K562 (cell line): ENCODE results near the gene RRP9. TPM values are rescaled to one million over a fixed set of nuclear protein-coding genes. Genes with fewer than 3 reads are reported as not detected.

Experiments
- CEBPG ChIP-seq, 3 experiments: fragments of 200-800 bp in 1 of 3; sonication (Bioruptor generic) in 1 of 3; sonication (generic) in 1 of 3; formaldehyde crosslinking in 1 of 3; IDR thresholded peaks in 2 of 3; conservative IDR thresholded peaks in 1 of 3; 2 replicates each; pipeline versions ENCODE4 v1.6.1 to v1.8.0; 2016 to 2022; ENCODE audit warnings: missing compliant biosample characterization in 2 of 3, missing genetic modification characterization in 2 of 3, mild to moderate bottlenecking in 1 of 3, missing genetic modification reagents in 1 of 3
- CXXC5 ChIP-seq: fragments of 250-450 bp; sonication (Bioruptor Pico); IDR thresholded peaks from 2 replicates; pipeline ENCODE4 v1.8.0; 2022; ENCODE audit warnings: inconsistent platforms, mild to moderate bottlenecking, moderate library complexity
- DPF2 ChIP-seq: fragments of 450-650 bp; IDR thresholded peaks from 2 replicates; pipeline ENCODE4 v1.6.1; 2016
- HCFC1 ChIP-seq: IDR thresholded peaks from 2 replicates; pipeline ENCODE4 v1.6.1; 2012; ENCODE audit warnings: low read depth, low read length, improper control_type of control experiment
- NR0B1 ChIP-seq: fragments of 450-650 bp; IDR thresholded peaks from one replicate; pipeline ENCODE4 v1.6.1; 2018; ENCODE audit warnings: mild to moderate bottlenecking, moderate library complexity; ENCODE audit not compliant: partially characterized antibody
- PPARD ChIP-seq: fragments of 250-450 bp; sonication (Bioruptor Pico); IDR thresholded peaks from 2 replicates; pipeline ENCODE4 v1.8.0; 2022; ENCODE audit warnings: inconsistent platforms, mild to moderate bottlenecking, moderate library complexity
- PRMT5 ChIP-seq: sonication (generic); formaldehyde crosslinking; IDR thresholded peaks from 2 replicates; pipeline ENCODE4 v1.5.0; 2020; ENCODE audit warnings: missing genetic modification reagents
- RCOR1 ChIP-seq, 2 experiments: IDR thresholded peaks; 2 replicates each; pipeline ENCODE4 v1.6.1; 2012; ENCODE audit warnings: low read depth in 2 of 2, low read length in 2 of 2, borderline replicate concordance in 1 of 2, improper control_type of control experiment in 1 of 2
- ZBTB26 ChIP-seq: fragments of 450-650 bp; formaldehyde crosslinking; IDR thresholded peaks from 2 replicates; pipeline ENCODE4 v1.4.0; 2022; ENCODE audit warnings: missing genetic modification characterization
- ZNF165 ChIP-seq: fragments of 250-450 bp; sonication (Bioruptor Pico); IDR thresholded peaks from 2 replicates; pipeline ENCODE4 v1.4.0; 2020; ENCODE audit warnings: borderline replicate concordance
- ZNF41 ChIP-seq: fragments of 250-450 bp; sonication (Bioruptor Pico); conservative IDR thresholded peaks from 2 replicates; pipeline ENCODE4 v1.4.0; 2020; ENCODE audit warnings: mild to moderate bottlenecking
- ZNF639 ChIP-seq, 2 experiments: fragments of 200-800 bp in 1 of 2; sonication (Bioruptor generic) in 1 of 2; sonication (generic) in 1 of 2; formaldehyde crosslinking in 1 of 2; IDR thresholded peaks in 1 of 2; conservative IDR thresholded peaks in 1 of 2; 2 replicates each; pipeline versions ENCODE4 v1.5.0 to v1.6.1; 2016 to 2020; ENCODE audit warnings: missing compliant biosample characterization in 1 of 2, missing genetic modification characterization in 1 of 2, missing genetic modification reagents in 1 of 2
- ZNF77 ChIP-seq: fragments of 250-450 bp; sonication (Bioruptor Pico); IDR thresholded peaks from 2 replicates; pipeline ENCODE4 v1.5.0; 2020
- polyA plus RNA-seq, 8 experiments: library from polyadenylated mRNA; depleted of rRNA in 4 of 8; stranded (reverse) in 5 of 8; unstranded in 3 of 8; fragments of >200 nt; fragmentation: Nextera tagmentation in 2 of 8; fragmentation: Illumina TruSeq in 1 of 8; extraction: Ambion mirVana in 2 of 8; extraction: Trizol in 1 of 8; gene quantifications; 2 replicates each; pipeline versions ENCODE4 v1.2.1 to v1.2.3, GENCODE V29; 2011 to 2014; ENCODE audit warnings: inconsistent platforms in 1 of 8, missing spikeins in 1 of 8
- total RNA-seq, 7 experiments: library from RNA; depleted of rRNA in 6 of 7; stranded (reverse); fragments of >200 nt in 6 of 7; fragmentation: Illumina TruSeq in 2 of 7; extraction: Trizol in 2 of 7; gene quantifications; 2 replicates each; pipeline versions ENCODE4 v1.2.1 to v1.2.3, GENCODE V29; 2011 to 2021; ENCODE audit warnings: low replicate concordance in 1 of 7
- TF ChIP-seq, protein P1 (sequence below): fragments of 250-450 bp; sonication (Bioruptor Pico); IDR thresholded peaks from 2 replicates; pipeline ENCODE4 v1.4.0; 2020; ENCODE audit warnings: mild to moderate bottlenecking
- TF ChIP-seq, protein P2 (sequence below): sonication (generic); formaldehyde crosslinking; IDR thresholded peaks from 2 replicates; pipeline ENCODE4 v1.8.1; 2023; ENCODE audit warnings: mild to moderate bottlenecking, missing genetic modification reagents
- TF ChIP-seq, protein P3 (sequence below): fragments of 450-650 bp; formaldehyde crosslinking; IDR thresholded peaks from 2 replicates; pipeline ENCODE4 v1.4.0; 2020; ENCODE audit warnings: mild to moderate bottlenecking, mixed read lengths

Gene RRP9
- total and polyA plus RNA-seq, 9 of the 15 experiments (the other 6 are each of a cell fraction or from before 2014, with no cell fraction given), result 5.2 to 67.0 (median 45.9) TPM

DNA sequence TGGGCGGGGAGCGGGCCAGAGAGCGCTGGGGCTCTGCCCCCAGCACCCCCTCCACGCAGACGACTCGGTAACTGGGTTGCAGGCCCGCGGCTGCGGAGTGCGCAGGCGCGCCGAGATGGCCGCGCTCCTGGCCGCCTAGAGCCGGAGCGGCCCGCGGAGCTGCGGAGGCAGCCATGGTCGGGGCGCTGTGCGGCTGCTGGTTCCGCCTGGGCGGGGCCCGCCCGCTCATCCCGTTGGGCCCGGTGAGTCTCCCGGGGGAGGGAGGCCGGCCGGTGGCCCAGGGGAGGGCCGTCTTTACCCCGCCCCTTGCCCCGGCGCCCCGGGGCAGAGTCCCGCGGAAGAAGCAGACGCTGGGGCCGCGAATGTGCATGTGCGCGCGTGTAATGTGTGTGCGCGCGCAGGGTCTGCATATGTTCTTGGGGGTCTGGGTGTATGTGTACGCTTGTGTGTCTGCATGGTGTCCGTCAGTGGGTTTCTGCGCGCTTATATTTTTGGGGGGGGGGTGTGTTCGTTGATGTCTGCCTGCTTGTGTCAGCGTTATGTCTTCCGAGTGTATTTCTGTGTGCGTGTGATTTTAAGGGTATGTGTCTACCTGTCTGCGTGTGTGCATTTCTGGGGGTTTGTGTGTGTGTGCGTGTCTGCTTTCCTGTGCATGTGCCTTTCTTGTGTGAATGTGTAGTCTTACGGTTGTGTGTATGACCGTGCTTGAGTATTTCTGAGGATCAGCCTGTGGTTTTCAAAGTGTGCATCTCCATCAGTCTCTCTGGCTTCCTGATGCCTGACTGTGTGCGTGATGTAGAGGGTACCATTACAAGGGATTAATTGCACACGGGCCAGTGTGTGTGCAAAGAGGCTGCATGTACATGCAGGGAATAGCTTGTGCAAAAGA is 33.5 kb upstream of the RRP9 start, which contains the start of gene ABHD14A (continued):
- TF ChIP-seq, protein P1, sequence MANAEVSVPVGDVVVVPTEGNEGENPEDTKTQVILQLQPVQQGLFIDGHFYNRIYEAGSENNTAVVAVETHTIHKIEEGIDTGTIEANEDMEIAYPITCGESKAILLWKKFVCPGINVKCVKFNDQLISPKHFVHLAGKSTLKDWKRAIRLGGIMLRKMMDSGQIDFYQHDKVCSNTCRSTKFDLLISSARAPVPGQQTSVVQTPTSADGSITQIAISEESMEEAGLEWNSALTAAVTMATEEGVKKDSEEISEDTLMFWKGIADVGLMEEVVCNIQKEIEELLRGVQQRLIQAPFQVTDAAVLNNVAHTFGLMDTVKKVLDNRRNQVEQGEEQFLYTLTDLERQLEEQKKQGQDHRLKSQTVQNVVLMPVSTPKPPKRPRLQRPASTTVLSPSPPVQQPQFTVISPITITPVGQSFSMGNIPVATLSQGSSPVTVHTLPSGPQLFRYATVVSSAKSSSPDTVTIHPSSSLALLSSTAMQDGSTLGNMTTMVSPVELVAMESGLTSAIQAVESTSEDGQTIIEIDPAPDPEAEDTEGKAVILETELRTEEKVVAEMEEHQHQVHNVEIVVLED, result no peak
- TF ChIP-seq HCFC1 (peak; percentile 10; the same call in 1 of the 2 replicates), CXXC5 (peak; percentile 64), ZNF639 (CRISPR knock-in tag; conservative IDR thresholded peaks at IDR 0.05 in 1 of 2, IDR thresholded peaks at IDR 0.05 in 1 of 2) (peak in 1 of 2 experiments; percentile 92; a peak in 2 of 4 replicates), NR0B1 (no peak), ZNF77 (CRISPR knock-in tag) (no peak), PRMT5 (CRISPR knock-in tag) (no peak), RCOR1 (IDR thresholded peaks at IDR 0.05; ENCODE audit: borderline replicate concordance in 1 of 2, low read depth in 2 of 2, low read length in 2 of 2) (no peak), ZNF165 (CRISPR knock-in tag) (no peak), PPARD (CRISPR knock-in tag) (no peak), CEBPG (CRISPR knock-in tag; IDR thresholded peaks at IDR 0.05) (0 out of 2 replicates have a peak, but pooled peaks have one; percentile 16), CEBPG (tag; conservative IDR thresholded peaks at IDR 0.05 in 1 of 2, IDR thresholded peaks at IDR 0.05 in 1 of 2) (no peak), DPF2 (peak; percentile 14; the same call in 1 of the 2 replicates), ZNF41 (CRISPR knock-in tag) (no peak), ZBTB26 (CRISPR knock-in tag) (peak; percentile 73; the same call in 1 of the 2 replicates)
- TF ChIP-seq, protein P2, sequence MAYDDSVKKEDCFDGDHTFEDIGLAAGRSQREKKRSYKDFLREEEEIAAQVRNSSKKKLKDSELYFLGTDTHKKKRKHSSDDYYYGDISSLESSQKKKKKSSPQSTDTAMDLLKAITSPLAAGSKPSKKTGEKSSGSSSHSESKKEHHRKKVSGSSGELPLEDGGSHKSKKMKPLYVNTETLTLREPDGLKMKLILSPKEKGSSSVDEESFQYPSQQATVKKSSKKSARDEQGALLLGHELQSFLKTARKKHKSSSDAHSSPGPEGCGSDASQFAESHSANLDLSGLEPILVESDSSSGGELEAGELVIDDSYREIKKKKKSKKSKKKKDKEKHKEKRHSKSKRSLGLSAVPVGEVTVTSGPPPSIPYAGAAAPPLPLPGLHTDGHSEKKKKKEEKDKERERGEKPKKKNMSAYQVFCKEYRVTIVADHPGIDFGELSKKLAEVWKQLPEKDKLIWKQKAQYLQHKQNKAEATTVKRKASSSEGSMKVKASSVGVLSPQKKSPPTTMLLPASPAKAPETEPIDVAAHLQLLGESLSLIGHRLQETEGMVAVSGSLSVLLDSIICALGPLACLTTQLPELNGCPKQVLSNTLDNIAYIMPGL (CRISPR knock-in tag), result no peak
- TF ChIP-seq, protein P3, sequence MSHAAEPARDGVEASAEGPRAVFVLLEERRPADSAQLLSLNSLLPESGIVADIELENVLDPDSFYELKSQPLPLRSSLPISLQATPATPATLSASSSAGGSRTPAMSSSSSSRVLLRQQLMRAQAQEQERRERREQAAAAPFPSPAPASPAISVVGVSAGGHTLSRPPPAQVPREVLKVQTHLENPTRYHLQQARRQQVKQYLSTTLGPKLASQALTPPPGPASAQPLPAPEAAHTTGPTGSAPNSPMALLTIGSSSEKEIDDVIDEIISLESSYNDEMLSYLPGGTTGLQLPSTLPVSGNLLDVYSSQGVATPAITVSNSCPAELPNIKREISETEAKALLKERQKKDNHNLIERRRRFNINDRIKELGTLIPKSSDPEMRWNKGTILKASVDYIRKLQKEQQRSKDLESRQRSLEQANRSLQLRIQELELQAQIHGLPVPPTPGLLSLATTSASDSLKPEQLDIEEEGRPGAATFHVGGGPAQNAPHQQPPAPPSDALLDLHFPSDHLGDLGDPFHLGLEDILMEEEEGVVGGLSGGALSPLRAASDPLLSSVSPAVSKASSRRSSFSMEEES, result no peak
